OCI-LY1 (cell line): Measurements from ENCODE around the gene PARD3B.

Source experiments
- CTCF ChIP-seq: fragments of 200-600 bp; sonication (generic), shearing (Covaris generic); IDR thresholded peaks from 2 replicates; pipeline ENCODE4 v1.5.1; 2017; ENCODE audit warnings: mild to moderate bottlenecking, antibody characterized with exemption, low read length, moderate library complexity, mixed read lengths
- EZH2 ChIP-seq: fragments of 200-600 bp; sonication (generic), shearing (Covaris generic); IDR thresholded peaks from 2 replicates; pipeline ENCODE4 v1.8.0; 2017; ENCODE audit warnings: borderline replicate concordance, mixed run types, mild to moderate bottlenecking, antibody characterized with exemption, low read length, moderate library complexity, mixed read lengths

GRCh38 chr2:205076405-205076804 is 531.1 kb downstream of the PARD3B start:
- TF ChIP-seq EZH2 (no peak), CTCF (no peak)
